ENCODE results near the gene EPHA4. TPM values are rescaled to one million over a fixed set of nuclear protein-coding genes. Genes with fewer than 3 reads are reported as not detected.

EPHA4 gene
- total RNA-seq, 1 donor from 2014 or later: 31.9 TPM

GRCh38 chr2:221569425-221569845 is 2.7 kb downstream of the EPHA4 start:
- Histone ChIP-seq H3K36me3 (no peaks in the 10 kb centered on the region), H3K4me1 (peaks cover 3% of the 10 kb centered on the region), H3K27me3 (peaks cover 31% of the 10 kb centered on the region), H3K4me3 (peak overlapping the region; percentile 74), H3K9me3 (no peaks in the 10 kb centered on the region), H3K27ac (no peak overlapping the region)
- DNase-seq (no peak), ATAC-seq (no peak)
- intact Hi-C loops (cut with DNase I): no loop called here
- no peak for TF ChIP-seq CTCF (IDR thresholded peaks at IDR 0.05)

DNA sequence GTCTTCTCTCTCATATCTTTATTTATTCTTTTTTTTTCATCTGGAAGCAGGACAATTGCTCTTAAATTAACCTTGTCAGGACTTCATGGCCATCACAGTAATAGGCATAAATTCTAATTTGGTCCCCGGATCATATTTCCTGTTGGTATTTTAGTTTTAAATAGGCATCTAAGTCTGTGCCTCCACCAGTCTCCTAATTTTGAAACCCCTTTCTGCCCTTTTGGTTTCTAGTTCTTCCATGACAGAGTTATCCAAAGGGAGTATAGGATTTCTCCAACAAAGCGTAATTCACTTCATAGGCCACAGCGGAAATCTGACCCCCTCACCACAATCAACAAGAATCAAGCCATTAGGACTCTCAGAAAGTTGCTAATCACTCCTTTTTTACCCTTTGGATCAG is 3.8 kb downstream of the EPHA4 start:
- TF ChIP-seq CTCF (IDR thresholded peaks at IDR 0.05): no peak
- no peak for DNase-seq
- Histone ChIP-seq H3K27me3 (peaks cover 31% of the 10 kb centered on the region), H3K4me3 (no peak overlapping the region), H3K36me3 (peaks cover 5% of the 10 kb centered on the region), H3K27ac (no peak overlapping the region), H3K4me1 (no peaks in the 10 kb centered on the region), H3K9me3 (no peaks in the 10 kb centered on the region)
- no peak for ATAC-seq
- intact Hi-C loops (cut with DNase I): no loop called here

- ATAC-seq (no peak), DNase-seq (no peak)
- Histone ChIP-seq H3K27ac (no peak overlapping the region), H3K36me3 (peaks cover 5% of the 10 kb centered on the region), H3K4me1 (no peaks in the 10 kb centered on the region), H3K9me3 (no peaks in the 10 kb centered on the region), H3K4me3 (no peak overlapping the region), H3K27me3 (peaks cover 31% of the 10 kb centered on the region)
- no peak for TF ChIP-seq CTCF (IDR thresholded peaks at IDR 0.05)
- intact Hi-C loops (cut with DNase I): no loop called here
These were observed 4.3 kb downstream of the EPHA4 start for GRCh38 chr2:221567809-221568208.

DNA sequence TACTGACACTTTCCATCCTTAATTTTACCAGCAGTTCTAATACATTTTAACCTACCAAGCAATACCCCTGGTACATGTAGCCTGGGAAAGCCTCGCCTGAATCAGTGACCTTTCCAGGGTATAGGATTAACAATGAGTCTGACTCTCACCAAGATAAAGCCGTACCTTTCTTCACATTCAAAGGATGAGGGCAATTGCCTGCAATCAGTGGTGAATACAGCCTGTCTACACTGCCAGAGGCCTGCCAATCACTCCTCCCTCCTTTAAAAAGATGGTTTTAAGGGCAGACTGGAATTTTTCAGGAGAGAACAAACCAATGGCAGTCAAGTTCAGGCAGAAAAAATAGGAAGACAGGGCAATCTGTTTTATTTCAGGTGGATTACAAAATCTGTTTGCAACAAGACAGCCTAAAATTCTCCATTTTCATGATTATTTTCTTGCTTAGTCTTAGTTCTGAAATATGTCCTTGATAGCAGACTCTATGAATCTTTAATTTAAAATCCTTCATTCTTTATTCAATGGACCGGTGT is 4.8 kb downstream of the EPHA4 start:
- H3K4me1 ChIP-seq: no peaks in the 10 kb centered on the region
- H3K27me3 ChIP-seq: peaks cover 31% of the 10 kb centered on the region
- no peak for ATAC-seq
- peaks cover 5% of the 10 kb centered on the region for H3K36me3 ChIP-seq
- no peak overlapping the region for H3K27ac ChIP-seq
- no peak for DNase-seq
- H3K4me3 ChIP-seq: no peak overlapping the region
- no peak for TF ChIP-seq CTCF (IDR thresholded peaks at IDR 0.05)
- no peaks in the 10 kb centered on the region for H3K9me3 ChIP-seq
- intact Hi-C loops (cut with DNase I): no loop called here

DNA sequence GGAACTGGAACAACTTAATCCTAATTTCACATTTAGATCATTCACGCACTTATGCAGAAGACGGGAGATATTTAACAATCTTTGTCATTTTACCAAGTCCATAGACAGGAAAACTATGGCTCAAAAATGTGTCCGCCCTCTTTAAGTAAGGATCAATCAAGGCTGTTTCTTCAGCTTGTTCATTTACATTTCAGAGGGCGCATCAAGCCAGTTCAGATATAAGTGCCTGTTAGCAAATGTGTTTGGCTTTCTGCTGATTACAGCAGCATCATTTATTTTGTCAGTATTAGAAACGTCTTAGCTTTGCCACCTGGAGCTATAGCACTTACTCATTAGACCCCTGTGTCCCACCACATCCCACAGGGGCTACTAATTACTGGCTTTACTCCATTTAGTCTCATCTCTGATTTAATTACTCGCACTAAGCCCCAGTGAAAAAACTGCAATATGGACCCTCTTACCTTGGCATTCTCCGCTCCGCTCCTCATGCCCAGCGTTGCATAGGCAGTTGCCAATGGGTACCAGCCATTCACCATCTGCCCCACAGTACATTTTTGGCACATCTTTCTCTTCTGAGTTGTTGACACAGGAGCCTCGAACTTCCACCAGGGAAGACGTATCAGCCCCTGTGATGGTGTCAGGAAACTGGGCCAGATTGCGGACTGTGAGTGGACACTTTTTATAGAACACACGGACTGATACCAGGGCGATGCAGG is 8.7 kb downstream of the EPHA4 start:
- DNase-seq (no peak), ATAC-seq (no peak)
- no peaks in the 10 kb centered on the region for H3K9me3 ChIP-seq
- intact Hi-C loops (cut with DNase I): no loop called here
- H3K4me3 ChIP-seq: no peak overlapping the region
- no peaks in the 10 kb centered on the region for H3K4me1 ChIP-seq
- H3K36me3 ChIP-seq: peaks cover 5% of the 10 kb centered on the region
- no peak overlapping the region for H3K27ac ChIP-seq
- peaks cover 12% of the 10 kb centered on the region for H3K27me3 ChIP-seq
- TF ChIP-seq CTCF (IDR thresholded peaks at IDR 0.05): no peak

All from upper lobe of right lung (tissue), 1 donor.